Stimulated activated CD8-positive, alpha-beta memory T cell treated with anti-CD3 and anti-CD28 coated beads, Interleukin-15, amount 100 ng/mL, for 1 hour (primary cell): ENCODE data around the gene CNTNAP1.

Experiments
- DNase-seq: peaks from one replicate; pipeline ENCODE4 v3.0.0-alpha.2; 2020; ENCODE audit warnings: low read depth

Gene CNTNAP1

GRCh38 chr17:42685831-42686230 is 3.5 kb downstream of the CNTNAP1 start:
- DNase-seq, result no peak

- DNase-seq, result no peak
These were observed 4.3 kb downstream of the CNTNAP1 start for GRCh38 chr17:42686520-42687128.

GRCh38 chr17:42687707-42688320 is 5.5 kb downstream of the CNTNAP1 start:
- DNase-seq, result no peak

- DNase-seq, result no peak
These were observed 8.3 kb downstream of the CNTNAP1 start for GRCh38 chr17:42690596-42690995.

- no peak for DNase-seq
These were observed 8.8 kb downstream of the CNTNAP1 start for GRCh38 chr17:42691021-42691545.

GRCh38 chr17:42692489-42692888 is 10.2 kb downstream of the CNTNAP1 start:
- no peak for DNase-seq

- DNase-seq, result no peak
These were observed 12.2 kb downstream of the CNTNAP1 start for GRCh38 chr17:42694524-42694923.

GRCh38 chr17:42695500-42695899 is 13.2 kb downstream of the CNTNAP1 start:
- no peak for DNase-seq

GRCh38 chr17:42697108-42697811 is 14.9 kb downstream of the CNTNAP1 start:
- DNase-seq, result no peak

- no peak for DNase-seq
These were observed 16.5 kb downstream of the CNTNAP1 start for GRCh38 chr17:42698736-42699414.

GRCh38 chr17:42699415-42699740 is 17.0 kb downstream of the CNTNAP1 start:
- no peak for DNase-seq

GRCh38 chr17:42700586-42701289 is 18.4 kb downstream of the CNTNAP1 start:
- DNase-seq, result no peak

- DNase-seq, result no peak
These were observed 20.1 kb downstream of the CNTNAP1 start for GRCh38 chr17:42702446-42702845.

- DNase-seq, result no peak
These were observed 22.1 kb downstream of the CNTNAP1 start for GRCh38 chr17:42704490-42704836.

GRCh38 chr17:42704837-42705494 is 22.6 kb downstream of the CNTNAP1 start:
- DNase-seq, result no peak

- no peak for DNase-seq
These were observed 24.4 kb downstream of the CNTNAP1 start for GRCh38 chr17:42706732-42707131.

- DNase-seq, result no peak
These were observed 26.3 kb downstream of the CNTNAP1 start for GRCh38 chr17:42708588-42708987.

- no peak for DNase-seq
These were observed 27.2 kb downstream of the CNTNAP1 start for GRCh38 chr17:42709561-42709960.

- DNase-seq, result no peak
These were observed 38.8 kb downstream of the CNTNAP1 start for GRCh38 chr17:42720996-42721583.

- no peak for DNase-seq
These were observed 41.3 kb downstream of the CNTNAP1 start for GRCh38 chr17:42723636-42724035.

GRCh38 chr17:42725143-42725542 is 42.8 kb downstream of the CNTNAP1 start:
- no peak for DNase-seq
